Measurements from ENCODE around the gene PPARA. TPM values are rescaled to one million over a fixed set of nuclear protein-coding genes. Genes with fewer than 3 reads are reported as not detected.

The PPARA gene
- total and polyA plus RNA-seq, 2 experiments from 2014 or later: 8.7 to 14.4 TPM

DNA sequence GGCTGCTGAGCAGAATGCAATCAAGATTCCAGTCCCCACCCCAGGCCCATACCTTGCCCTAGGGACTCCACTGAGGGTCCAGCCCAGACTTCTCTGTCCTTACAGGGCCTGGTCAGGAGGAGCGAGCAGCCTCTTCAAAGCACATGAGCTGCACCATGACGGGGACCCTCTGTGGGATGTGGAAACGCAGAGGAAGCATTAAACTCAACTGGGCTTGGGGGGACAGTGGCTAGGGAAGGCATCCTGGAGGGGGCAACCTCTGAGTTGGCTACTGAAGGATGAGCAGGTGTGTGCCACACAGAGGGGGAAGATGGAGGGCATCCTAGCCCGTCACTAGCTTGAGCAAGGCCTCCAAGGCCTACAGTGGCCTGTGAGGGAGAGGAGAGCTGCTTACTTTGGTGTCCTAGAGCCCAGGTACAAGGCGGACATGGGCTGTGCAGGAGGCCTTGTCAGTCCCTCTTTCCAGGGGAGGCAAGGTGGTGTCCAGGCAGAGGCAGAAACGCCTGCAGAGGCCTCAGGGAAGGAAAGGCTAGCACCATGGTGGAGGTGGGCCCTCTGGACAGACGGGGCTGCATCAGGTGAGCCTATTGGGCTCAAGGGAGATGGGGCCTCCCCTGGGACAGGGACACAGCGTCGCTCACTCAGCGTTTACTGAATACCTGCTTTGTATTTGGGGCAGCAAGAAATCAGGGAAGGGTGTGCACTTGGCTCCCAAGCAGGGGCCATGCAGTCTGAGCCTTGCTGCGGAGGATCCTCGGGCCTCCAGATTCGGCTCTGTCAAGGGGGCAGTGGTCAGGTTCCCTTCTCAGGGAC lies 131.7 kb downstream of the PPARA start:
- H3K27ac ChIP-seq: no peak overlapping the region
- no peaks in the 10 kb centered on the region for H3F3A ChIP-seq (ENCODE audit: insufficient read depth)
- DNase-seq: no peak
- TF ChIP-seq EZH2phosphoT487 (IDR thresholded peaks at IDR 0.05; ENCODE audit: insufficient read depth, low read depth) (no peak), EZH2 (IDR thresholded peaks at IDR 0.05; ENCODE audit: insufficient read depth, poor library complexity, severe bottlenecking) (no peak)
- no peaks in the 10 kb centered on the region for H3K9me2 ChIP-seq (ENCODE audit: insufficient read depth)
- no peak overlapping the region for H3K4me3 ChIP-seq
- H3K36me3 ChIP-seq (ENCODE audit: low read depth): peaks cover 15% of the 10 kb centered on the region; the same call in 1 of the 2 replicates
- H2AFZ ChIP-seq: no peak overlapping the region
- no peak overlapping the region for H3K4me2 ChIP-seq (ENCODE audit: unreplicated experiment)
- H3K79me2 ChIP-seq (ENCODE audit: insufficient read depth): no peaks in the 10 kb centered on the region
- H3K9ac ChIP-seq: no peak overlapping the region
- 96 to 97% methylated on average over 13 of the region's 13 CpGs for WGBS, 2 experiments (ENCODE audit: low coverage in 1 of 2, low lambda C conversion rate in 2 of 2, missing lambda C conversion rate in 2 of 2)
- no peaks in the 10 kb centered on the region for H3K27me3 ChIP-seq (replicated peaks; ENCODE audit: insufficient read depth)
- no peaks in the 10 kb centered on the region for H3K9me3 ChIP-seq (ENCODE audit: low read depth)
- H3K4me1 ChIP-seq (ENCODE audit: insufficient read depth): no peaks in the 10 kb centered on the region
- H4K20me1 ChIP-seq (ENCODE audit: insufficient read depth): no peaks in the 10 kb centered on the region
- in situ Hi-C loops (cut with MboI): no loop called here

DNA sequence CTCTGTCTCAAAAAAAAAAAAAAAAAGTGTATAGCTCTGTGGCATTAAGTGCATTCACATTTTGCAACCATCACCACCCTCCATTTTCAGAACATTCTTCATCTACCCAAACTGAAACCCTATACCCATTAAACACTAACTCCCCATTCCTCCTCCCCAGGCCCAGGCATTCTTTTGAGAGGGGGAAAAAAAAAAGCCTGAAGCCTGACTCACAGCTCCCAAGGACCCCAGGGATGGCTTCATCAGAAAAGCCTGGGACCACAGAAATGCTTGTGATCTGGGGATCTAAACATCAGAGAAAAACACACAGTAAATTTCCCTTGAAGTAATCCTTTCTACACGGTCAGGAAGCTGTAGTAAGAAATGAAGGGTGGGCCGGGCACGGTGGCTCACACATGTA lies 135.7 kb downstream of the PPARA start:
- H4K20me1 ChIP-seq (ENCODE audit: insufficient read depth): no peaks in the 10 kb centered on the region
- H3K9me3 ChIP-seq (ENCODE audit: low read depth): no peaks in the 10 kb centered on the region
- no peak for DNase-seq
- H3K9me2 ChIP-seq (ENCODE audit: insufficient read depth): no peaks in the 10 kb centered on the region
- no peaks in the 10 kb centered on the region for H3F3A ChIP-seq (ENCODE audit: insufficient read depth)
- TF ChIP-seq EZH2phosphoT487 (IDR thresholded peaks at IDR 0.05; ENCODE audit: insufficient read depth, low read depth) (no peak), EZH2 (IDR thresholded peaks at IDR 0.05; ENCODE audit: insufficient read depth, poor library complexity, severe bottlenecking) (no peak)
- H3K9ac ChIP-seq: no peak overlapping the region
- WGBS, 2 experiments (ENCODE audit: low coverage in 1 of 2, low lambda C conversion rate in 2 of 2, missing lambda C conversion rate in 2 of 2): 97% methylated on average over 3 of the region's 3 CpGs
- H3K4me2 ChIP-seq (ENCODE audit: unreplicated experiment): no peak overlapping the region
- H3K27me3 ChIP-seq (replicated peaks; ENCODE audit: insufficient read depth): no peaks in the 10 kb centered on the region
- in situ Hi-C loops (cut with MboI): no loop called here
- no peak overlapping the region for H3K27ac ChIP-seq
- H3K4me1 ChIP-seq (ENCODE audit: insufficient read depth): no peaks in the 10 kb centered on the region
- H3K36me3 ChIP-seq (ENCODE audit: low read depth): peaks cover 15% of the 10 kb centered on the region; the same call in 1 of the 2 replicates
- no peaks in the 10 kb centered on the region for H3K79me2 ChIP-seq (ENCODE audit: insufficient read depth)
- no peak overlapping the region for H3K4me3 ChIP-seq
- no peak overlapping the region for H2AFZ ChIP-seq

DNA sequence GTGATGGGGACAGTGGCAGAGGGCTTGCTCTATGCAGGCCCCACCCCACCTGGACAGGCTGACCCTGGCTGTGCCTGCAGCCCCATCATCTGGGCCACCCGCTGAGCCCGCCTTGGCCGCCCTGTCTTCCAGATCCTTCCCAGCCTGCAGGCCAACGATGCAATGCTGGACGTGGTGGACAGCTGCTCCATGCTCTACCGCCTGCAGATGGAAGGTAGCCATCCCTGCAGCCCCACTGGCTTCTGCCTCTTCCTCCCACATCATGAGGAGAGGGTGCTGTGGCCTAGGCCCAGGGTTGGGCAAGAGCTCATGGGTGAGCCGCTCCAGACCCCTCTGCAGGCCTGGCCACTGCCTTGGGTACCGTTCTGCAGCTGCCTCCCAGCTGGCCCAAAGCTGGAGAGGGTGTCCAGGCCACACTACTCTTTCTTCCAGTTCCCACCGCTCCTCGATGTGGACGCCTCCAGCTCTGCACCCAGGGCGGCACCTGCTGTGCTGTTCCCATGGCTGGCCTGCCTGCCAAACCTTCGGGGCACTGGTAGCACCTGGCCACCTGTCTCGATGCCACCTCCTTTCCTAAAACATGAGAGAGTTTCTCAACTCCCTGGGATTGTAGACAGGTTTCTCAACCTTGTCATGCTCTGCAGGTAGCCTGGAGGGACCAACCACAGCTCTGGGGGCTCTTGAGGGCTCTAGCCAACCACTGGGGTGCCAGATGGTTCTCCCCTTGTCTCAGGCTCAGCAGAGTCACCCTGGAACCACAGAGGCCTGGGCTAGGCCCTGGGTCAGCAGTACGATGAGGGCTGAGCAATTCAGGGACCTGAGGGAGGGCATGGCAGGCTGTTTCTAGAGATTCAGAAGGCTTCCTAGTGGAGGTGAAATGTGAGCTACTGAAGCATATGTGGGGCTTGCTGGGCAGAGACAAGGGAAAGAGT lies 136.9 kb downstream of the PPARA start:
- in situ Hi-C loops (cut with MboI): no loop called here
- TF ChIP-seq EZH2phosphoT487 (IDR thresholded peaks at IDR 0.05; ENCODE audit: insufficient read depth, low read depth) (no peak), EZH2 (IDR thresholded peaks at IDR 0.05; ENCODE audit: insufficient read depth, poor library complexity, severe bottlenecking) (no peak)
- no peaks in the 10 kb centered on the region for H3K4me1 ChIP-seq (ENCODE audit: insufficient read depth)
- H3K4me2 ChIP-seq (ENCODE audit: unreplicated experiment): no peak overlapping the region
- WGBS, 2 experiments (ENCODE audit: low coverage in 1 of 2, low lambda C conversion rate in 2 of 2, missing lambda C conversion rate in 2 of 2): 93 to 94% methylated on average over 15 of the region's 15 CpGs
- H3K4me3 ChIP-seq: no peak overlapping the region
- no peaks in the 10 kb centered on the region for H3K9me3 ChIP-seq (ENCODE audit: low read depth)
- no peak overlapping the region for H3K27ac ChIP-seq
- peaks cover 18% of the 10 kb centered on the region; the same call in 1 of the 2 replicates for H3K36me3 ChIP-seq (ENCODE audit: low read depth)
- H3K79me2 ChIP-seq (ENCODE audit: insufficient read depth): no peaks in the 10 kb centered on the region
- no peak for DNase-seq
- H3F3A ChIP-seq (ENCODE audit: insufficient read depth): no peaks in the 10 kb centered on the region
- H3K27me3 ChIP-seq (replicated peaks; ENCODE audit: insufficient read depth): no peaks in the 10 kb centered on the region
- H3K9me2 ChIP-seq (ENCODE audit: insufficient read depth): no peaks in the 10 kb centered on the region
- no peak overlapping the region for H3K9ac ChIP-seq
- no peak overlapping the region for H2AFZ ChIP-seq
- no peaks in the 10 kb centered on the region for H4K20me1 ChIP-seq (ENCODE audit: insufficient read depth)

DNA sequence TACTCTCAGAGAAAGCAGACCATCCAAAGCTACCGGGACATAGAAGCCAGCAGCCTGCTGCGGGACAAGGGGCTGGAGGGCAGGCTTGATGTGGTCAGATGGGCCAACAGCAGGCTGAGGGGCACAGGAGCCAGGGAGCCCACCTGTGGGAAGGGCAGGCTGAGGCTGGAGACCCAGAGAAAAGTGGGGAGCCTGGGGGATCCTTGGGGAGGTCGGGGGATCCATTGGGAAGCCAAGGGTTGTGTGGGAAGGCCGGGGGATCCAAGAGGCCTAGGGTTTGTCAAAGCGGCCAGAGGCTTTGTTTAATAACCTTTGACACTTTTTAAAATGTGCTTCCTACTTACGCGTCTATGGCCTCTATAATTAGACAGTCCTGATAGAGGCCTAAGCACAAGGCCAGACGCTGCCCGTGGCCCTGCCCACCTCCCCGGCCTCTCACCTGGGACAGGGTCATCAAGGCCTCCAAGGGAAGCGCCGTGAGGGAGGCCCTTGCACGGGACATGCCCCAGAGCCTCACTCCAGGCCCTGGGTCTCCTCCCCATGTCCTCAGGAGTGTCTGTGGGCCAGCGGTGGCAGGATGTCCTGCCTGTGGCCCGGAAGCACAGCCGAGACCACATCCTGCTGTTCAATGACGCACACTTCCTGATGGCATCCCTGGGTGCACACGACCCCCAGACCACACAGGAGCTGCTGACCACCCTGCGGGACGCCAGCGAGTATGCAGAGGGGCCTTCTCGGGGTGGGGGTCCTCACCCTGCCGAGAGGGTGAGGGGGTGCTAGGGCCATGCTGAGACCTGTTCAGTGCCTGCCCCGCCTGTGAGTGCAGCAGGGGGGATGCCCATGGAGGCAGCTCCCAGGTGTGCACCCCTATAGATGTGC lies 137.8 kb downstream of the PPARA start:
- Histone ChIP-seq H3K79me2 (ENCODE audit: insufficient read depth) (no peaks in the 10 kb centered on the region), H4K20me1 (ENCODE audit: insufficient read depth) (no peaks in the 10 kb centered on the region), H3F3A (ENCODE audit: insufficient read depth) (no peaks in the 10 kb centered on the region), H3K4me2 (ENCODE audit: unreplicated experiment) (no peak overlapping the region), H3K36me3 (ENCODE audit: low read depth) (peaks cover 22% of the 10 kb centered on the region; the same call in 1 of the 2 replicates), H3K9me2 (ENCODE audit: insufficient read depth) (no peaks in the 10 kb centered on the region), H3K9ac (no peak overlapping the region), H3K27ac (no peak overlapping the region), H3K4me1 (ENCODE audit: insufficient read depth) (no peaks in the 10 kb centered on the region), H3K9me3 (ENCODE audit: low read depth) (no peaks in the 10 kb centered on the region), H3K27me3 (replicated peaks; ENCODE audit: insufficient read depth) (no peaks in the 10 kb centered on the region), H3K4me3 (no peak overlapping the region), H2AFZ (no peak overlapping the region)
- 97 to 98% methylated on average over 21 to 24 of the region's 24 CpGs for WGBS, 2 experiments (ENCODE audit: low coverage in 1 of 2, low lambda C conversion rate in 2 of 2, missing lambda C conversion rate in 2 of 2)
- TF ChIP-seq EZH2phosphoT487 (IDR thresholded peaks at IDR 0.05; ENCODE audit: insufficient read depth, low read depth) (no peak), EZH2 (IDR thresholded peaks at IDR 0.05; ENCODE audit: insufficient read depth, poor library complexity, severe bottlenecking) (no peak)
- in situ Hi-C loops (cut with MboI): no loop called here
- no peak for DNase-seq

Measured in GM23248 (cell line).